ENCODE results near the gene TCAP. TPM values are rescaled to one million over a fixed set of nuclear protein-coding genes. Genes with fewer than 3 reads are reported as not detected.

TCAP gene
- total RNA-seq, 1 donor from 2014 or later = 0.98 TPM

- no peak overlapping the region for H3K4me3 Mint-ChIP-seq (ENCODE audit: unreplicated experiment)
- Histone ChIP-seq H3K9ac (ENCODE audit: low read length) (no peak overlapping the region), H3K4me2 (ENCODE audit: low read length) (no peak overlapping the region), H4K20me1 (ENCODE audit: insufficient read depth, low read length) (peaks cover 22% of the 10 kb centered on the region), H3K4me3 (ENCODE audit: insufficient read depth, low read depth, low read length) (no peak overlapping the region), H2AFZ (ENCODE audit: low read depth, low read length) (no peak overlapping the region), H3K36me3 (ENCODE audit: insufficient read depth, low read length) (no peaks in the 10 kb centered on the region), H3K27ac (ENCODE audit: low read depth, low read length) (no peak overlapping the region), H3K4me1 (ENCODE audit: insufficient read depth, low read length) (peaks cover 5% of the 10 kb centered on the region), H3K9me3 (ENCODE audit: insufficient read depth, low read depth, low read length) (no peaks in the 10 kb centered on the region), H3K79me2 (ENCODE audit: insufficient read depth, low read length) (no peaks in the 10 kb centered on the region), H3K27me3 (ENCODE audit: insufficient read depth, low read length) (peaks cover 15% of the 10 kb centered on the region)
- peaks cover 5% of the 10 kb centered on the region for H3K4me1 Mint-ChIP-seq (ENCODE audit: low read depth, unreplicated experiment)
- FAIRE-seq (no peak), DNase-seq (ENCODE audit: low read depth) (no peak)
- TF ChIP-seq CTCF (IDR thresholded peaks at IDR 0.05; ENCODE audit: insufficient read depth, low read depth, low read length) (no peak), EZH2 (IDR thresholded peaks at IDR 0.05; ENCODE audit: insufficient read depth, low read length) (no peak)
- H3K27ac Mint-ChIP-seq (ENCODE audit: unreplicated experiment) = no peak overlapping the region
- peaks cover 7% of the 10 kb centered on the region for H3K27me3 Mint-ChIP-seq (ENCODE audit: low read depth, unreplicated experiment)
- H3K36me3 Mint-ChIP-seq (ENCODE audit: low read depth, unreplicated experiment) = peaks cover 10% of the 10 kb centered on the region
- no peaks in the 10 kb centered on the region for H3K9me3 Mint-ChIP-seq (ENCODE audit: unreplicated experiment)
These were observed 2.4 kb upstream of the TCAP start for GRCh38 chr17:39662551-39663339.

GRCh38 chr17:39663340-39663687 is 1.8 kb upstream of the TCAP start:
- Histone ChIP-seq H3K27me3 (ENCODE audit: insufficient read depth, low read length) (peaks cover 15% of the 10 kb centered on the region), H3K9me3 (ENCODE audit: insufficient read depth, low read depth, low read length) (no peaks in the 10 kb centered on the region), H3K4me2 (ENCODE audit: low read length) (no peak overlapping the region), H3K4me3 (ENCODE audit: insufficient read depth, low read depth, low read length) (no peak overlapping the region), H4K20me1 (ENCODE audit: insufficient read depth, low read length) (peaks cover 17% of the 10 kb centered on the region), H3K4me1 (ENCODE audit: insufficient read depth, low read length) (peaks cover 5% of the 10 kb centered on the region), H3K9ac (ENCODE audit: low read length) (no peak overlapping the region), H3K36me3 (ENCODE audit: insufficient read depth, low read length) (no peaks in the 10 kb centered on the region), H3K79me2 (ENCODE audit: insufficient read depth, low read length) (no peaks in the 10 kb centered on the region), H2AFZ (ENCODE audit: low read depth, low read length) (no peak overlapping the region), H3K27ac (ENCODE audit: low read depth, low read length) (no peak overlapping the region)
- Mint-ChIP-seq H3K4me1 (ENCODE audit: low read depth, unreplicated experiment) (peaks cover 4% of the 10 kb centered on the region), H3K36me3 (ENCODE audit: low read depth, unreplicated experiment) (peaks cover 8% of the 10 kb centered on the region), H3K27ac (ENCODE audit: unreplicated experiment) (no peak overlapping the region), H3K9me3 (ENCODE audit: unreplicated experiment) (no peaks in the 10 kb centered on the region), H3K4me3 (ENCODE audit: unreplicated experiment) (no peak overlapping the region), H3K27me3 (ENCODE audit: low read depth, unreplicated experiment) (peaks cover 7% of the 10 kb centered on the region)
- DNase-seq (ENCODE audit: low read depth) (no peak), FAIRE-seq (no peak)
- no peak for TF ChIP-seq CTCF (IDR thresholded peaks at IDR 0.05; ENCODE audit: insufficient read depth, low read depth, low read length)

All from astrocyte (in vitro differentiated cells and primary cell).